Measurements from ENCODE around the gene RAPGEF1. TPM values are rescaled to one million over a fixed set of nuclear protein-coding genes. Genes with fewer than 3 reads are reported as not detected.

RAPGEF1 gene
- total and polyA plus RNA-seq, 5 donors from 2014 or later: 3.8 to 159 (median 4.6) TPM

DNA sequence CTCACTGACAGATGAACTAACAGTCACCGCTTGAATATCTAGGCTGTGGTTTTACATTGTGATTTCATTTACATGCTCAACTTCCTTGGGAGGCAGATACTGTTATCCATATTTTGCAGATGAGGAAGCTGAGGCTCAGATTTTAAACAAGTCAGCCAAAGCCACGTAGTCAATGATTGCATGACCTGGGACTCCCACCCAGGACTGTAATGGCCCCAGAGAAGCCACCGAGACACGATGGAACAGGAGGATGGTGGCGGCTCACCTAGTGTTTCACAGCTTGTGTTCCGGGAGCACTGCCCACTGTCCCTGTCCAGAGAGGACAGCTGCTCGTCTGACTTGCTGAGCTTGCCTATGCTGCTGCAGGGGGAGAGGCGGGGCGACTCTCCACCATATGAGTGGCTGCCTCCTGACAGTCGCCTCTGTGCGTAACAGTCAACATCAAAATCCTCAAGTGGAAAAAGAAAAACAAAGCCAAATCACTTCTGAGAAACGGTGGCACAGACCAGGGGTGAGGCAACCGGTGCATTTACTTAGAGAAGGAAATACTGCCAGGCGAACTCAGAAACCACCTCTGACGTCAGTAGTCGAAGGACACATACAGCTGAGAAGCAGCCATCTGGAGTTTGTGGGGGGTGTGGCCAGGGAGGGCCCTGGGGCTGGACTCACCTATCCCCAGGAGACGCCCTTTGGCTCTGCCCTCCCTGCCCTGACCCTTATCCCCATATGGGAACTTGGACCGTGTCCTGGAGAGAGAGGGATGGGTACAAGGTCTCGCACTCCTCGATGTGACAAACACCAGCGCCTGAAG is 112.0 kb downstream of the RAPGEF1 start:
- Mint-ChIP-seq H3K4me1 (peaks cover 0 to 28% (median 9%) of the 10 kb centered on the region in 4 donors), H3K27me3 (no peaks in the 10 kb centered on the region), H3K9me3 (peaks cover 0 to 1% (median 0%) of the 10 kb centered on the region in 7 donors), H3K36me3 (peaks cover 39% of the 10 kb centered on the region), H3K4me3 (peak overlapping the region in 2 of 4 donors; percentile 31 to 48), H3K27ac (peak overlapping the region; percentile 81 to 88 (median 82))
- Histone ChIP-seq H3K36me3 (ENCODE audit: control insufficient read depth, insufficient read depth, low read length) (peaks cover 53% of the 10 kb centered on the region), H3K27me3 (ENCODE audit: control insufficient read depth, insufficient read depth, low read length) (no peaks in the 10 kb centered on the region), H3K4me1 (ENCODE audit: control insufficient read depth, insufficient read depth, low read length, poor library complexity, severe bottlenecking) (peaks cover 27% of the 10 kb centered on the region), H3K27ac (ENCODE audit: insufficient read depth, low read length, poor library complexity, severe bottlenecking) (peak overlapping the region; percentile 72), H3K4me3 (ENCODE audit: low read depth, low read length) (no peak overlapping the region), H3K9me3 (ENCODE audit: control insufficient read depth in 2 of 2, low read length in 2 of 2) (no peaks in the 10 kb centered on the region)
- peak; percentile 49 to 85 (median 51) for DNase-seq
- peak; percentile 74 to 78 for ATAC-seq (ENCODE audit: low read depth in 2 of 2)

- Mint-ChIP-seq H3K27me3 (no peaks in the 10 kb centered on the region), H3K4me1 (peaks cover 0 to 28% (median 9%) of the 10 kb centered on the region in 4 donors), H3K4me3 (peak overlapping the region in 2 of 4 donors; percentile 21 to 31), H3K9me3 (peaks cover 0 to 1% (median 0%) of the 10 kb centered on the region in 7 donors), H3K36me3 (peaks cover 39% of the 10 kb centered on the region), H3K27ac (peak overlapping the region; percentile 81 to 88 (median 82))
- DNase-seq (no peak), ATAC-seq (ENCODE audit: low read depth in 2 of 2) (no peak)
- peak overlapping the region; percentile 72 for H3K27ac ChIP-seq (ENCODE audit: insufficient read depth, low read length, poor library complexity, severe bottlenecking)
- H3K36me3 ChIP-seq (ENCODE audit: control insufficient read depth, insufficient read depth, low read length): peaks cover 54% of the 10 kb centered on the region
- H3K27me3 ChIP-seq (ENCODE audit: control insufficient read depth, insufficient read depth, low read length): no peaks in the 10 kb centered on the region
- no peaks in the 10 kb centered on the region for H3K9me3 ChIP-seq (ENCODE audit: control insufficient read depth in 2 of 2, low read length in 2 of 2)
- no peak overlapping the region for H3K4me3 ChIP-seq (ENCODE audit: low read depth, low read length)
- peaks cover 27% of the 10 kb centered on the region for H3K4me1 ChIP-seq (ENCODE audit: control insufficient read depth, insufficient read depth, low read length, poor library complexity, severe bottlenecking)
These were observed 112.6 kb downstream of the RAPGEF1 start for GRCh38 chr9:131627326-131627647.

DNA sequence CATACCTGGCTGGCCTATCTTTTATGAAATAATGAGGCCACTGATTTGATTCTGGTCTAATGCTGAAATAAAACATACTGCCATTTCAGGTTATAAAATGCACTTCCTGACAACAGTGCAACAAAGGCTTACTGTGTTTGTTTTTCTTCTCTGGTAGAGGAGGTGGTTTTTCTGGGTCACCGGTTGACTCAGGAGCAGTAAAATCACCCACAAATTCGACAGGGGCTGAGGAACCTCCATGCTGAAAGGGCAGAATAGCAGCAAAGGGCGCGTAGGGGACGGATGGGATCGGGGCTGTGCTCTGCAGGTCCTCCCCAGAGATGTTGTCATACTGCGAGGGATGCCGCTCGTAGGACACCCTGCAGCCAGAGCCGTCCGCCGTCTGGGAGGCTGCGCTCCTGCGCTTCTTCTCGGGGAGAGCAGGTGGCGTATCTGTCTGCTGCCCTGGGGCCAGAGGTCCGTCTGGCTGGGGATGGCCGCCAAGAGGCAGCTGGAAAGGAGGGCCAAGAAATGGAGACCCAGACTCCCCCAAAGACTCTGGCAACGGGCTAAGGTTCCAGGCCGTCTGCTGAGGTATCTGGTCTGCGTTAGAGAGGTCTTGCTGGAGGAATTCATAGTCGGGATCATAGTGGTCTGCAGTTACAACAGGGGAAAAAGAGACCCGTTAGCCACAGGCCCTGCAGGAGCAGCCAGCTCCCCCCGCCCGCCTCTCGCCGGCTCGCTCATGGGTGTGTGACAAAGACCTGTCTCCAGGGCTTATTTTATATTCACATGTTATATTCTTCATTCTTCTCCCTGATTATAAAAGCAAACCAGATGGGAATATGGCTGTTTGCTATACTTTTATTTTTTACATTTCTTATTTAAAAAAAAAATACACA is 113.8 kb downstream of the RAPGEF1 start:
- Mint-ChIP-seq H3K9me3 (no peaks in the 10 kb centered on the region), H3K27me3 (no peaks in the 10 kb centered on the region), H3K4me3 (no peak overlapping the region), H3K36me3 (peaks cover 46% of the 10 kb centered on the region), H3K4me1 (peaks cover 0 to 30% (median 14%) of the 10 kb centered on the region in 4 donors), H3K27ac (peak overlapping the region; percentile 46 to 79 (median 62))
- peaks cover 66% of the 10 kb centered on the region for H3K36me3 ChIP-seq (ENCODE audit: control insufficient read depth, insufficient read depth, low read length)
- H3K4me3 ChIP-seq (ENCODE audit: low read depth, low read length): no peak overlapping the region
- peaks cover 23% of the 10 kb centered on the region for H3K4me1 ChIP-seq (ENCODE audit: control insufficient read depth, insufficient read depth, low read length, poor library complexity, severe bottlenecking)
- H3K27me3 ChIP-seq (ENCODE audit: control insufficient read depth, insufficient read depth, low read length): no peaks in the 10 kb centered on the region
- peak in 1 of 3 donors; percentile 34 for DNase-seq
- peak overlapping the region; percentile 23 for H3K27ac ChIP-seq (ENCODE audit: insufficient read depth, low read length, poor library complexity, severe bottlenecking)
- no peak for ATAC-seq (ENCODE audit: low read depth in 2 of 2)
- no peaks in the 10 kb centered on the region for H3K9me3 ChIP-seq (ENCODE audit: control insufficient read depth in 2 of 2, low read length in 2 of 2)

GRCh38 chr9:131625508-131625787 is 114.4 kb downstream of the RAPGEF1 start:
- H3K4me1 ChIP-seq (ENCODE audit: control insufficient read depth, insufficient read depth, low read length, poor library complexity, severe bottlenecking): peaks cover 23% of the 10 kb centered on the region
- Mint-ChIP-seq H3K36me3 (peaks cover 40% of the 10 kb centered on the region), H3K27ac (peak overlapping the region in 1 of 3 donors; percentile 62), H3K4me1 (peaks cover 0 to 28% (median 13%) of the 10 kb centered on the region in 4 donors), H3K9me3 (no peaks in the 10 kb centered on the region), H3K4me3 (no peak overlapping the region), H3K27me3 (no peaks in the 10 kb centered on the region)
- H3K4me3 ChIP-seq (ENCODE audit: low read depth, low read length): no peak overlapping the region
- H3K27me3 ChIP-seq (ENCODE audit: control insufficient read depth, insufficient read depth, low read length): no peaks in the 10 kb centered on the region
- no peak for DNase-seq
- H3K9me3 ChIP-seq (ENCODE audit: control insufficient read depth in 2 of 2, low read length in 2 of 2): no peaks in the 10 kb centered on the region
- peaks cover 72% of the 10 kb centered on the region for H3K36me3 ChIP-seq (ENCODE audit: control insufficient read depth, insufficient read depth, low read length)
- no peak for ATAC-seq (ENCODE audit: low read depth in 2 of 2)
- H3K27ac ChIP-seq (ENCODE audit: insufficient read depth, low read length, poor library complexity, severe bottlenecking): no peak overlapping the region

GRCh38 chr9:131624636-131625507 is 115.0 kb downstream of the RAPGEF1 start:
- Histone ChIP-seq H3K36me3 (ENCODE audit: control insufficient read depth, insufficient read depth, low read length) (peaks cover 78% of the 10 kb centered on the region), H3K4me3 (ENCODE audit: low read depth, low read length) (no peak overlapping the region), H3K9me3 (ENCODE audit: control insufficient read depth in 2 of 2, low read length in 2 of 2) (no peaks in the 10 kb centered on the region), H3K27me3 (ENCODE audit: control insufficient read depth, insufficient read depth, low read length) (no peaks in the 10 kb centered on the region), H3K4me1 (ENCODE audit: control insufficient read depth, insufficient read depth, low read length, poor library complexity, severe bottlenecking) (peaks cover 23% of the 10 kb centered on the region), H3K27ac (ENCODE audit: insufficient read depth, low read length, poor library complexity, severe bottlenecking) (no peak overlapping the region)
- H3K27ac Mint-ChIP-seq: peak overlapping the region in 1 of 3 donors; percentile 20
- no peak overlapping the region for H3K4me3 Mint-ChIP-seq
- DNase-seq: no peak
- H3K27me3 Mint-ChIP-seq: no peaks in the 10 kb centered on the region
- ATAC-seq (ENCODE audit: low read depth in 2 of 2): no peak
- peaks cover 0 to 30% (median 12%) of the 10 kb centered on the region in 4 donors for H3K4me1 Mint-ChIP-seq
- H3K9me3 Mint-ChIP-seq: no peaks in the 10 kb centered on the region
- H3K36me3 Mint-ChIP-seq: peaks cover 39% of the 10 kb centered on the region

DNA sequence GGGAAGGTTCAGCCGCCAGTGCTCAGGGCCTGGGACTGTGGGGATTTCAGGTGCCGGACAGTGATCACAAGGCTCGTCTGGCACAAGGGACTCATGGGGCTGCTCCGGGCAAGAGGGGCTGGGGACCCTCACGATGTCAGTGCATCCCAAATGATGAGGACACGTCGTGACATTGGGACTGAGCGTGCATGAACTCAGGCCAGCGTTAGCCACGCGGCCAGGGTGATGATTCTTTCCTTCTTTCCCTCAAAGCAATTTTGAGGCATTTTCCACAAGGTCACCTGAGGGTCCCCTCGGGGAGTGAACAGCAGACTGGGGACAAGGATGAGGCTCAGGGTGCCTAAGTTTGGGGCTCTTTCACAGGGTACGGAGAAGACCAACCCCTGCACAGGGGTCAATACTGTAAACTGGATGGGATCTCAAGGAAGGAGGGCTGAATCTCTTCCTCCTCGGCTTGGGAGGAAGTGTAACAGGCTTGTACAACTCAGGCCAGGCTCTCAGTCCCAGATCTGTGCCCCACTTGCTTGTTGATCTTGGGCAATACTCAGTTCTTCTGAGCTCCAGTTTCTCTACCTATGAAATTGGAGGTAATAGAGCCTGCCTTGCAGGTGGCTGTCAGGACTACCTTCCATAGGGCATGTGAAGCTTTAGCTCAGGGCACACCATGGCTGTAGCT is 116.1 kb downstream of the RAPGEF1 start:
- peaks cover 20% of the 10 kb centered on the region for H3K4me1 ChIP-seq (ENCODE audit: control insufficient read depth, insufficient read depth, low read length, poor library complexity, severe bottlenecking)
- Mint-ChIP-seq H3K36me3 (peaks cover 42% of the 10 kb centered on the region), H3K27ac (no peak overlapping the region), H3K4me1 (peaks cover 0 to 26% (median 14%) of the 10 kb centered on the region in 4 donors), H3K4me3 (no peak overlapping the region), H3K27me3 (no peaks in the 10 kb centered on the region), H3K9me3 (no peaks in the 10 kb centered on the region)
- H3K36me3 ChIP-seq (ENCODE audit: control insufficient read depth, insufficient read depth, low read length): peaks cover 85% of the 10 kb centered on the region
- H3K4me3 ChIP-seq (ENCODE audit: low read depth, low read length): no peak overlapping the region
- H3K27me3 ChIP-seq (ENCODE audit: control insufficient read depth, insufficient read depth, low read length): no peaks in the 10 kb centered on the region
- no peaks in the 10 kb centered on the region for H3K9me3 ChIP-seq (ENCODE audit: control insufficient read depth in 2 of 2, low read length in 2 of 2)
- ATAC-seq (ENCODE audit: low read depth in 2 of 2) (no peak), DNase-seq (no peak)
- H3K27ac ChIP-seq (ENCODE audit: insufficient read depth, low read length, poor library complexity, severe bottlenecking): no peak overlapping the region

- H3K36me3 ChIP-seq (ENCODE audit: control insufficient read depth, insufficient read depth, low read length): peaks cover 86% of the 10 kb centered on the region
- Mint-ChIP-seq H3K27ac (no peak overlapping the region), H3K9me3 (no peaks in the 10 kb centered on the region), H3K4me1 (peaks cover 0 to 23% (median 13%) of the 10 kb centered on the region in 4 donors), H3K27me3 (no peaks in the 10 kb centered on the region), H3K4me3 (no peak overlapping the region), H3K36me3 (peaks cover 47% of the 10 kb centered on the region)
- no peak for ATAC-seq (ENCODE audit: low read depth in 2 of 2)
- H3K27me3 ChIP-seq (ENCODE audit: control insufficient read depth, insufficient read depth, low read length): no peaks in the 10 kb centered on the region
- DNase-seq: no peak
- H3K4me1 ChIP-seq (ENCODE audit: control insufficient read depth, insufficient read depth, low read length, poor library complexity, severe bottlenecking): peaks cover 10% of the 10 kb centered on the region
- H3K4me3 ChIP-seq (ENCODE audit: low read depth, low read length): no peak overlapping the region
- H3K9me3 ChIP-seq (ENCODE audit: control insufficient read depth in 2 of 2, low read length in 2 of 2): no peaks in the 10 kb centered on the region
- H3K27ac ChIP-seq (ENCODE audit: insufficient read depth, low read length, poor library complexity, severe bottlenecking): no peak overlapping the region
These were observed 117.4 kb downstream of the RAPGEF1 start for GRCh38 chr9:131622523-131622922.
